Activated CD4-positive, alpha-beta T cell treated with anti-CD3 and anti-CD28 coated beads for 36 hours (primary cell): ENCODE measurements around the gene TNPO2. TPM values are rescaled to one million over a fixed set of nuclear protein-coding genes. Genes with fewer than 3 reads are reported as not detected.
"Not testable (repeated sequence)": the region's sequence is repeated elsewhere in the genome, so short reads cannot be mapped to it uniquely, and the experiment has no call there.

Experiments used
- ATAC-seq: fragments of 200-7000 bp; cut with Tn5 transposase; one replicate; pipeline ENCODE4 v1.10.0; 2021; ENCODE audit warnings: mild to moderate bottlenecking, moderate library complexity
- CTCF ChIA-PET: fragments of 350-600 bp; sonication (Branson Sonifier 250); formaldehyde crosslinking; loops from one replicate; lab custom pipeline; 2021; ENCODE audit warnings: antibody characterized with exemption; lab: Charles Lee
- POLR2A ChIA-PET: fragments of 350-600 bp; sonication (Branson Sonifier 250); formaldehyde crosslinking; loops from one replicate; lab custom pipeline; 2021; ENCODE audit warnings: antibody characterized with exemption, inconsistent platforms; lab: Charles Lee
- DNase-seq: peaks from one replicate; pipeline ENCODE4 v3.0.0-alpha.2; 2020
- H3K27ac Mint-ChIP-seq: one replicate; pipeline ENCODE4 v1.8.0; 2021; ENCODE audit warnings: mixed read lengths
- H3K27me3 Mint-ChIP-seq: one replicate; pipeline ENCODE4 v1.8.0; 2021; ENCODE audit warnings: mixed read lengths
- H3K36me3 Mint-ChIP-seq: one replicate; pipeline ENCODE4 v1.8.0; 2021; ENCODE audit warnings: low read depth, mixed read lengths
- H3K4me1 Mint-ChIP-seq: one replicate; pipeline ENCODE4 v1.8.0; 2021; ENCODE audit warnings: mixed read lengths
- H3K4me3 Mint-ChIP-seq: one replicate; pipeline ENCODE4 v1.8.0; 2021; ENCODE audit warnings: mild to moderate bottlenecking, moderate library complexity, mixed read lengths
- H3K9me3 Mint-ChIP-seq: one replicate; pipeline ENCODE4 v1.8.0; 2021; ENCODE audit warnings: low read depth, mixed read lengths
- intact Hi-C, 2 experiments: fragments of 100-400 bp; cut with DNase I in 1 of 2; cut with micrococcal nuclease in 1 of 2; formaldehyde crosslinking; loops; one replicate each; pipeline versions ENCODE4 v1.14.2 to v1.15.1; 2022 to 2024; cut with DNase I, micrococcal nuclease
- total RNA-seq, 2 experiments: library from RNA; stranded (reverse); gene quantifications; one replicate each; pipeline ENCODE4 v1.2.3, GENCODE V29; 2021

The TNPO2 gene
- total RNA-seq, 2 experiments from 2014 or later = 84.8 to 101 TPM

- Mint-ChIP-seq H3K27ac (peak overlapping the region; percentile 94), H3K27me3 (no peaks in the 10 kb centered on the region), H3K4me1 (peaks cover 28% of the 10 kb centered on the region), H3K36me3 (peaks cover 29% of the 10 kb centered on the region), H3K9me3 (no peaks in the 10 kb centered on the region), H3K4me3 (peak overlapping the region; percentile 98)
- DNase-seq (no peak), ATAC-seq (no peak)
- intact Hi-C loops = loop anchor here (1.0 to 5.0 kb wide), 9 partner anchors 19 to 576 kb away; partner anchors contain the start of genes CALR (in 1 of the 2), DHPS (in 1 of the 2), FARSA (in 1 of the 2) and GCDH (in 1 of the 2)
- CTCF ChIA-PET = interaction anchor here (0.5 to 3.9 kb wide), 11 partner anchors 16 to 173 kb away, joined by 3 to 20 read pairs (median 3); partner anchors contain the start of genes PRDX2 and THSD8
- POLR2A ChIA-PET = interaction anchor here (1.0 kb wide), 1 partner anchor 17 kb away, joined by 3 read pairs; no protein-coding TSS in a partner anchor
These were observed 14.2 kb upstream of the TNPO2 start for GRCh38 chr19:12737835-12738351.

- intact Hi-C loops = loop anchor here (1.0 to 5.0 kb wide), 9 partner anchors 20 to 575 kb away; partner anchors contain the start of genes CALR (in 1 of the 2), DHPS (in 1 of the 2), FARSA (in 1 of the 2) and GCDH (in 1 of the 2)
- Mint-ChIP-seq H3K36me3 (peaks cover 30% of the 10 kb centered on the region), H3K4me3 (peak within 1 kb of the TSS; percentile 98), H3K9me3 (no peaks in the 10 kb centered on the region), H3K27ac (peak within 1 kb of the TSS; percentile 94), H3K4me1 (peaks cover 32% of the 10 kb centered on the region), H3K27me3 (no peaks in the 10 kb centered on the region)
- CTCF ChIA-PET = interaction anchor here (0.6 to 3.9 kb wide), 9 partner anchors 15 to 173 kb away, joined by 3 to 20 read pairs (median 4); partner anchors contain the start of genes PRDX2 and THSD8
- peak; percentile 89 for DNase-seq
- POLR2A ChIA-PET = interaction anchor here (0.6 to 1.2 kb wide), 4 partner anchors 14 to 127 kb away, joined by 3 to 6 read pairs (median 4); partner anchors contain the start of genes JUNB, ZNF490 and ZNF791
- peak; percentile 88 for ATAC-seq
These were observed 13.5 kb upstream of the TNPO2 start, which contains the start of gene GET3 for GRCh38 chr19:12736995-12737834. GET3 (plus strand) TSS chr19:12737497; CDS start chr19:12737506, 9 bp downstream.

DNA sequence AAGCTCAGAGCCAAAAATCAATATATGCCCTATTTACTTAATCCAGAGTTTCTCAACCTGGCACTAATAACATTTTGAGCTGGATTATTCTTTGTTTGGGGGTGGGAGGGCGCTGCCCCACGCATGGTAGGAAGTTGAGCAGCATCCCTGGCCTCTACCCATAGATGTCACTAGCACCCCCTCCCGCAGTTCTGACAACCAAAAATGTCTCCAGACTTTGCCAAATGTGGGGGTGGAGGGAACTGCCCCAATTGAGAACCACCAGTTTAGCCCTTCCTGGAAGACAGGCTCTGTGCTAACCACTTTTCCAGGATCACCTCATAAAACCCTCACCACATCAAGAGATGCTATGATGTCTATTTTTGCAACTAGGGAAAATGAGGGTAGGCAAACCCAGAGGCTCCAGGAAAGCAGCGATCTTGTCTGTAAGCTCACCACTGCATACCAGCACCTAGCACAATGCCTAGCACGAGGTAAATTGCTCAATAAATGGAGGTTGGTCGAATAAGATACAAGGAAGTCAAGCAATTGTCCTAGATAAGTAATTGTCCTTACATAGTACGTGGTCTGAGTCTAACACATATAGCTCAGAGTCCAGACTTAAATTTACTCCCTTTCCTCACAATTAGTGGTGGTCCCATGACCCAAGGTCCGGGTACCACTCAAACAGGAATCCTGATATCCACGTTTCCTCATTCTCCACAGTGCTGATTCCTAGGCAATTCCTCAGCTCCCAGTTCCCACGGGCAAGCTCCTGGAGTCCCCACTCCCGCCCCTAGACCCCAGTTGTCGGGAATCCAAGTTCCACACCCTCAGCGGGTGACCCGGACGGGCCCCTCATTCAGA lies 9.9 kb upstream of the TNPO2 start:
- ChIA-PET CTCF (interaction anchor here (0.7 to 3.9 kb wide), 17 partner anchors 11 to 149 kb away, joined by 3 to 36 read pairs (median 4); partner anchors contain the start of genes FBXW9 and TNPO2), POLR2A (interaction anchor here (0.5 to 4.4 kb wide), 11 partner anchors 10 to 212 kb away, joined by 3 to 48 read pairs (median 4); partner anchors contain the start of genes DHPS, JUNB, MAN2B1 and RNASEH2A)
- intact Hi-C loops = loop anchor here (1.0 to 5.0 kb wide), 12 partner anchors 10 to 746 kb away; partner anchors contain the start of genes TNPO2 (in 2 of the 2), DHPS (in 1 of the 2), FBXW9 (in 1 of the 2) and JUNB (in 1 of the 2)
- peaks cover 43% of the 10 kb centered on the region for H3K4me1 Mint-ChIP-seq
- ATAC-seq = peak; percentile 13
- DNase-seq = peak; percentile 82
- H3K9me3 Mint-ChIP-seq = no peaks in the 10 kb centered on the region
- H3K36me3 Mint-ChIP-seq = peaks cover 43% of the 10 kb centered on the region
- H3K27me3 Mint-ChIP-seq = no peaks in the 10 kb centered on the region
- peak overlapping the region; percentile 95 for H3K27ac Mint-ChIP-seq
- peak overlapping the region; percentile 92 for H3K4me3 Mint-ChIP-seq

DNA sequence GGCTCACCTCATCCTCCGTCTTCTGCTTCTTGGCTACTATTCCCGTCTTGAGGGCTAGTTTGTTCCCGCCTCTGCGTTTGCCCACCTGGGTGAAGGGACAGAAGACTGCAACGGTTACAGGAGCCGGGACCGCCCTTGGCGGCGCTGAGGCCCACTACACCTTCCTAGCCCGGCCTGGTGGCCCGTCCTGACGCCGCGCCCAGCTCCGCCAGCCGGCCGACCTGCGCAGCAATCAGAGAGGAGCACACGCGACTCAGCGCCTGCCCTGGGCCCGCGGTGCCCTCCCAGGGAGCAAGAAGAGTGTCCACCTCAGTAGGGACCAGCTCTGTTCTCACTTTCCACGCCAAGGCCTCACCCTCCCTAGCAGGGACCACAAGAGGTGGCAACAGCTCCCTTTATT lies 7.6 kb upstream of the TNPO2 start:
- intact Hi-C loops = loop anchor here (5.0 kb wide), 2 partner anchors 61 to 744 kb away; partner anchors contain the start of gene JUNB (in 1 of the 2)
- ChIA-PET POLR2A (interaction anchor here (4.4 kb wide), 1 partner anchor 8 kb away, joined by 48 read pairs; the partner anchor contains the start of gene TNPO2), CTCF (interaction anchor here (0.6 to 3.3 kb wide), 4 partner anchors 8 to 91 kb away, joined by 3 to 16 read pairs (median 4); no protein-coding TSS in a partner anchor)
- Mint-ChIP-seq H3K4me1 (peaks cover 33% of the 10 kb centered on the region), H3K27me3 (no peaks in the 10 kb centered on the region), H3K27ac (no peak overlapping the region), H3K36me3 (peaks cover 55% of the 10 kb centered on the region), H3K4me3 (no peak overlapping the region), H3K9me3 (no peaks in the 10 kb centered on the region)
- DNase-seq (no peak), ATAC-seq (no peak)

- ChIA-PET CTCF (no interaction called here), POLR2A (no interaction called here)
- Mint-ChIP-seq H3K36me3 (peaks cover 56% of the 10 kb centered on the region), H3K27me3 (no peaks in the 10 kb centered on the region), H3K4me3 (no peak overlapping the region), H3K9me3 (no peaks in the 10 kb centered on the region), H3K4me1 (peaks cover 32% of the 10 kb centered on the region), H3K27ac (peak overlapping the region; percentile 34)
- ATAC-seq = no peak
- DNase-seq = no peak
- intact Hi-C loops = loop anchor here (5.0 kb wide), 2 partner anchors 62 to 743 kb away; partner anchors contain the start of gene JUNB (in 1 of the 2)
These were observed 6.3 kb upstream of the TNPO2 start for GRCh38 chr19:12730064-12730463.

DNA sequence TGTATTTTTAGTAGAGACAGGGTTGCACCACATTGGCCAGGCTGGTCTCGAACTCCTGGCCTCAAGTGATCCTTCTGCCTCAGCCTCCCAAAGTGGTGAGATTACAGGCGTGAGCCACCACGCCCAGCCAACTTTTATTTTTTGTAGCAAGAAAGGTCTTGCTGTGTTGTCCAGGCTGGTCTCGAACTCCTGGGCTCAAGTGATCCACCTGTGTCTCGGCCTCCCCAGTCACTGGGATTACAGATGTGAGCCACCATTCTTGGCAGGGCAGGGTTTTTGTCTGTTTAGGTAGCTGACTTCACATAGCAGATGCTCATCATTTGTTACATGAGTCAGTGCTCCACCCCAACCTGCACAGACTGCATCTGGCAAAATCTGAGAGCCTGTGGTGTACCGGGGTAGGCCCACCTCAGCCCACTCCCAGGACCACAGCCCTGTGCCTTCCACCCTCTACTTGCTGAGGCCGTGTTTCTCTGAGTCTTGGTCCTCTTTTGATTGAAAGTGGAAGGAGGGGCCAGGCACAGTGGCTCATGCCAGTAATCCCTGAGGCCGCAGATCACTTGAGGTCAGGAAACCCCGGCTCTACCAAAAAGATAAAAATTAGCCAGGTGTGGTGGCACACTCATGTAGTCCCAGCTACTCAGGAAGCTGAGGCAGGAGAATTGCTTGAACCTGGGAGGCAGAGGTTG lies 4.2 kb upstream of the TNPO2 start:
- DNase-seq = no peak
- intact Hi-C loops = no loop called here
- no peaks in the 10 kb centered on the region for H3K9me3 Mint-ChIP-seq
- no peak for ATAC-seq
- no peaks in the 10 kb centered on the region for H3K27me3 Mint-ChIP-seq
- no peak overlapping the region for H3K4me3 Mint-ChIP-seq
- peaks cover 48% of the 10 kb centered on the region for H3K36me3 Mint-ChIP-seq
- no peak overlapping the region for H3K27ac Mint-ChIP-seq
- POLR2A ChIA-PET = interaction anchor here (0.6 to 0.7 kb wide), 2 partner anchors 43 to 163 kb away, joined by 4 to 6 read pairs; partner anchors contain the start of gene GCDH
- CTCF ChIA-PET = interaction anchor here (1.2 kb wide), 1 partner anchor 10 kb away, joined by 3 read pairs; no protein-coding TSS in a partner anchor
- peaks cover 30% of the 10 kb centered on the region for H3K4me1 Mint-ChIP-seq

GRCh38 chr19:12726988-12727316 lies 3.2 kb upstream of the TNPO2 start:
- intact Hi-C loops = no loop called here
- no peak for ATAC-seq
- Mint-ChIP-seq H3K27ac (no peak overlapping the region), H3K27me3 (no peaks in the 10 kb centered on the region), H3K9me3 (no peaks in the 10 kb centered on the region), H3K4me3 (no peak overlapping the region), H3K4me1 (peaks cover 22% of the 10 kb centered on the region), H3K36me3 (peaks cover 47% of the 10 kb centered on the region)
- ChIA-PET CTCF (interaction anchor here (0.6 to 1.2 kb wide), 2 partner anchors 9 to 35 kb away, joined by 3 read pairs; no protein-coding TSS in a partner anchor), POLR2A (no interaction called here)
- no peak for DNase-seq

DNA sequence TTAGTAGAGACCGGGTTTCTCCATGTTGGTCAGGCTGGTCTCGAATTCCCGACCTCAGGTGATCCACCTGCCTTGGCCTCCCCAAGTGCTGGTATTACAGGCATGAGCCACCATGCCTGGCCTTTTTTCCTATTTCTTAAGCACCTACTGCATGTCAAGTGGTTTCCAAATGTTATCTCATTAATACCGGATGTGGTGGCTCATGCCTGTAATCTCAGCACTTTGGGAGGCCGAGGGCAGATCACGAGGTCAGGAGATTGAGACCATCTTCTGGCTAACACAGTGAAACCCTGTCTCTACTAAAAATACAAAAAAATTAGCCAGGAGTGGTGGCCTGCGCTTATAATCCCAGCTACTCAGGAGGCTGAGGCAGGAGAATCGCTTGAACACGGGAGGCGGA lies 1.9 kb upstream of the TNPO2 start:
- POLR2A ChIA-PET, DNase-seq, H3K9me3 Mint-ChIP-seq, intact Hi-C loops, H3K27me3 Mint-ChIP-seq, ATAC-seq, H3K27ac Mint-ChIP-seq, H3K4me3 Mint-ChIP-seq, CTCF ChIA-PET: not testable (repeated sequence)
- Mint-ChIP-seq H3K36me3 (peaks cover 54% of the 10 kb centered on the region), H3K4me1 (peaks cover 23% of the 10 kb centered on the region)

- POLR2A ChIA-PET = interaction anchor here (0.5 to 3.5 kb wide), 8 partner anchors 9 to 70 kb away, joined by 3 to 48 read pairs (median 4); partner anchors contain the start of genes FBXW9, GET3, JUNB and TRIR
- Mint-ChIP-seq H3K4me3 (peak overlapping the region; percentile 99), H3K27me3 (no peaks in the 10 kb centered on the region), H3K27ac (peak overlapping the region; percentile 90), H3K36me3 (peaks cover 51% of the 10 kb centered on the region), H3K9me3 (no peaks in the 10 kb centered on the region), H3K4me1 (peaks cover 34% of the 10 kb centered on the region)
- CTCF ChIA-PET = interaction anchor here (0.8 to 4.5 kb wide), 11 partner anchors 8 to 177 kb away, joined by 3 to 36 read pairs (median 6); partner anchors contain the start of gene TRIR
- ATAC-seq (no peak), DNase-seq (no peak)
- intact Hi-C loops = loop anchor here (1.0 to 5.0 kb wide), 4 partner anchors 10 to 224 kb away; partner anchors contain the start of genes CALR (in 1 of the 2), RAD23A (in 1 of the 2) and TRIR (in 1 of the 2)
These were observed 421 bp downstream of the TNPO2 start for GRCh38 chr19:12723381-12723640.
